GM12878 (cell line): ENCODE results near the gene CDYL. TPM values are rescaled to one million over a fixed set of nuclear protein-coding genes. Genes with fewer than 3 reads are reported as not detected.

Source experiments
- ATAC-seq: fragments of 200-7000 bp; cut with Tn5 transposase; 3 replicates; pipeline ENCODE4 v1.9.1; 2020; ENCODE audit warnings: mild to moderate bottlenecking, moderate library complexity
- BruUV-seq: library from RNA; stranded (reverse); fragments of 400-500 nt; replicated peaks from 2 replicates; lab custom pipeline; 2021; lab: Mats Ljungman, UMichigan
- CTCF ChIA-PET: fragments of 300-600 bp; sonication (Branson Sonifier 250); formaldehyde crosslinking; extraction: SDS; loops from one replicate; lab custom pipeline; 2021; ENCODE audit warnings: inconsistent platforms; lab: Yijun Ruan, JAX
- POLR2A ChIA-PET: fragments of 350-600 bp; formaldehyde crosslinking; extraction: SDS; loops from one replicate; lab custom pipeline; 2021; ENCODE audit warnings: inconsistent platforms; lab: Charles Lee
- RAD21 ChIA-PET: fragments of 300-600 bp; sonication (Branson Sonifier 250); formaldehyde crosslinking; loops from one replicate; lab custom pipeline; 2023; ENCODE audit warnings: antibody characterized with exemption; ENCODE audit not compliant: unreplicated experiment; lab: Charles Lee
- SMC1A ChIA-PET: fragments of 300-600 bp; sonication (Branson Sonifier 250); formaldehyde crosslinking; loops from one replicate; lab custom pipeline; 2023; ENCODE audit not compliant: unreplicated experiment, uncharacterized antibody; lab: Charles Lee
- DNase-seq: peaks from one replicate; pipeline ENCODE4 v3.0.0-alpha.2; 2011; ENCODE audit warnings: low read depth, low spot score
- FAIRE-seq: peaks from 3 replicates; lab custom pipeline; 2011; peaks lifted over from hg19 to GRCh38; lab: Jason Lieb, UNC
- H2AFZ ChIP-seq: 2 replicates; pipeline ENCODE4 v1.6.0; 2011; ENCODE audit warnings: low read depth, low read length, control low read depth; ENCODE audit not compliant: control insufficient read depth
- H3K27ac ChIP-seq: 2 replicates; pipeline ENCODE4 v1.5.1; 2011; ENCODE audit warnings: control low read depth; ENCODE audit not compliant: control insufficient read depth, insufficient read depth
- H3K27me3 ChIP-seq, 2 experiments: replicated peaks in 1 of 2; 2 replicates each; pipeline versions ENCODE4 v1.6.0 to v1.6.1; 2011; ENCODE audit warnings: low read length in 1 of 2; ENCODE audit not compliant: control insufficient read depth in 2 of 2, insufficient read depth in 2 of 2
- H3K36me3 ChIP-seq, 2 experiments: 2 replicates each; pipeline ENCODE4 v1.5.1; 2011; ENCODE audit warnings: low read length in 1 of 2; ENCODE audit not compliant: control insufficient read depth in 2 of 2, insufficient read depth in 2 of 2
- H3K4me1 ChIP-seq: 2 replicates; pipeline ENCODE4 v1.6.1; 2011; ENCODE audit warnings: mild to moderate bottlenecking, low read length, moderate library complexity, mixed read lengths; ENCODE audit not compliant: control insufficient read depth, insufficient read depth
- H3K4me2 ChIP-seq: 2 replicates; pipeline ENCODE4 v1.6.0; 2011; ENCODE audit warnings: control low read depth; ENCODE audit not compliant: control insufficient read depth, insufficient read depth
- H3K4me3 ChIP-seq: fragments of 200-600 bp; sonication (generic); 2 replicates; pipeline ENCODE4 v1.5.1; 2016
- H3K79me2 ChIP-seq: 2 replicates; pipeline ENCODE4 v1.6.0; 2011; ENCODE audit warnings: low read length; ENCODE audit not compliant: control insufficient read depth, insufficient read depth
- H3K9ac ChIP-seq: 2 replicates; pipeline ENCODE4 v1.8.0; 2011; ENCODE audit warnings: low read length, control low read depth, mixed read lengths; ENCODE audit not compliant: control insufficient read depth, insufficient read depth
- H3K9me3 ChIP-seq: replicated peaks from 3 replicates; pipeline ENCODE4 v1.5.1; 2011; ENCODE audit warnings: mild to moderate bottlenecking, low read length; ENCODE audit not compliant: control insufficient read depth, insufficient read depth
- H4K20me1 ChIP-seq: 2 replicates; pipeline ENCODE4 v1.6.0; 2011; ENCODE audit not compliant: control insufficient read depth, insufficient read depth
- TBL1XR1 ChIP-seq: IDR thresholded peaks from 2 replicates; pipeline ENCODE4 v1.6.1; 2012; ENCODE audit warnings: low read depth, low read length, improper control_type of control experiment
- ZBTB11 ChIP-seq: fragments of 450-650 bp; formaldehyde crosslinking; IDR thresholded peaks from 2 replicates; pipeline ENCODE4 v1.5.0; 2022; ENCODE audit warnings: mild to moderate bottlenecking, missing genetic modification characterization
- WGBS: methylation state at CpG from one replicate; pipeline ENCODE4 v1.1.6; 2016; ENCODE audit warnings: low lambda C conversion rate; ENCODE audit not compliant: insufficient replicate concordance, insufficient coverage; ENCODE audit errors: missing lambda C conversion rate; 5-methylcytosine and 5-hydroxymethylcytosine counted together
- in situ Hi-C: fragments of 300-500 bp; cut with MboI; formaldehyde crosslinking; loops from 9 replicates; pipeline ENCODE4 v1.14.3; 2018; ENCODE audit warnings: mixed read lengths
- intact Hi-C: fragments of 100-400 bp; cut with micrococcal nuclease; formaldehyde crosslinking; loops from one replicate; pipeline ENCODE4 v1.14.2; 2022; ENCODE audit not compliant: unreplicated experiment
- polyA plus RNA-seq, 11 experiments: library from polyadenylated mRNA; depleted of rRNA in 4 of 11; unstranded in 6 of 11; stranded (reverse) in 5 of 11; fragments of >200 nt; fragmentation: Nextera tagmentation in 4 of 11; fragmentation: Illumina TruSeq in 1 of 11; extraction: Ambion mirVana in 4 of 11; extraction: Trizol in 1 of 11; gene quantifications; 1 replicate in 1 of 11; 2 replicates in 10 of 11; pipeline versions ENCODE4 v1.2.1 to v1.2.3, GENCODE V29; 2011 to 2016; ENCODE audit warnings: inconsistent platforms in 2 of 11, missing spikeins in 2 of 11, low read depth in 1 of 11
- total RNA-seq, 4 experiments: library from RNA; depleted of rRNA in 3 of 4; stranded (reverse); fragments of >200 nt in 3 of 4; fragmentation: Illumina TruSeq in 1 of 4; extraction: Trizol in 1 of 4; gene quantifications; 2 replicates each; pipeline versions ENCODE4 v1.2.1 to v1.2.3, GENCODE V29; 2013 to 2021
- TF ChIP-seq, protein P1 (sequence below): fragments of 450-650 bp; IDR thresholded peaks from 2 replicates; pipeline ENCODE4 v1.6.1; 2017; ENCODE audit warnings: mild to moderate bottlenecking, moderate library complexity
- TF ChIP-seq, protein P2 (sequence below): fragments of 450-650 bp; conservative IDR thresholded peaks from 2 replicates; pipeline ENCODE4 v1.6.1; 2017; ENCODE audit warnings: mild to moderate bottlenecking, moderate library complexity

Gene CDYL
- total and polyA plus RNA-seq, 10 of the 15 experiments (the other 5 are each of a cell fraction or from before 2014, with no cell fraction given) = 9.3 to 61.2 (median 28.5) TPM

DNA sequence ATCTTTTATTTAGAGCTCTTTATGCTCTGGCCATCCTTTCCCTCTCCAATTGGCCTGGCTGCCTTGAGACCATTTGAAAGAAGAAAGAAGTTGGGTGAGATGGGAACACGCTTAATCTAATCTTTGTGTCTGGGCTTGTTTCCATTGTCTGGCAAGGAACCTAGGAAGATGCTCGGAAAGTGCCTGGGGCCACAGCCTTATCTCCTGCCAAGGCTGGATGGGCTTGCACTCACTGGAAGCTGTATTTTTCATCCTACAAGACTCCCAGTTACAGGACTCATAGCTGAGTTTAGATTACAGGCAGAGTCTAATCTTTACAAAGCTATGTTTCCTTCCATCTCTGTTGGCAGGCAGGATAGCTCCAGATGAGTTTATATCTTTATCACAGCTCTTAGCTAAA lies 33.1 kb upstream of the CDYL start (continued):
- TF ChIP-seq, protein P1, sequence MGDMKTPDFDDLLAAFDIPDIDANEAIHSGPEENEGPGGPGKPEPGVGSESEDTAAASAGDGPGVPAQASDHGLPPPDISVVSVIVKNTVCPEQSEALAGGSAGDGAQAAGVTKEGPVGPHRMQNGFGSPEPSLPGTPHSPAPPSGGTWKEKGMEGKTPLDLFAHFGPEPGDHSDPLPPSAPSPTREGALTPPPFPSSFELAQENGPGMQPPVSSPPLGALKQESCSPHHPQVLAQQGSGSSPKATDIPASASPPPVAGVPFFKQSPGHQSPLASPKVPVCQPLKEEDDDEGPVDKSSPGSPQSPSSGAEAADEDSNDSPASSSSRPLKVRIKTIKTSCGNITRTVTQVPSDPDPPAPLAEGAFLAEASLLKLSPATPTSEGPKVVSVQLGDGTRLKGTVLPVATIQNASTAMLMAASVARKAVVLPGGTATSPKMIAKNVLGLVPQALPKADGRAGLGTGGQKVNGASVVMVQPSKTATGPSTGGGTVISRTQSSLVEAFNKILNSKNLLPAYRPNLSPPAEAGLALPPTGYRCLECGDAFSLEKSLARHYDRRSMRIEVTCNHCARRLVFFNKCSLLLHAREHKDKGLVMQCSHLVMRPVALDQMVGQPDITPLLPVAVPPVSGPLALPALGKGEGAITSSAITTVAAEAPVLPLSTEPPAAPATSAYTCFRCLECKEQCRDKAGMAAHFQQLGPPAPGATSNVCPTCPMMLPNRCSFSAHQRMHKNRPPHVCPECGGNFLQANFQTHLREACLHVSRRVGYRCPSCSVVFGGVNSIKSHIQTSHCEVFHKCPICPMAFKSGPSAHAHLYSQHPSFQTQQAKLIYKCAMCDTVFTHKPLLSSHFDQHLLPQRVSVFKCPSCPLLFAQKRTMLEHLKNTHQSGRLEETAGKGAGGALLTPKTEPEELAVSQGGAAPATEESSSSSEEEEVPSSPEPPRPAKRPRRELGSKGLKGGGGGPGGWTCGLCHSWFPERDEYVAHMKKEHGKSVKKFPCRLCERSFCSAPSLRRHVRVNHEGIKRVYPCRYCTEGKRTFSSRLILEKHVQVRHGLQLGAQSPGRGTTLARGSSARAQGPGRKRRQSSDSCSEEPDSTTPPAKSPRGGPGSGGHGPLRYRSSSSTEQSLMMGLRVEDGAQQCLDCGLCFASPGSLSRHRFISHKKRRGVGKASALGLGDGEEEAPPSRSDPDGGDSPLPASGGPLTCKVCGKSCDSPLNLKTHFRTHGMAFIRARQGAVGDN = no peak

GRCh38 chr6:4743926-4744325 lies 32.3 kb upstream of the CDYL start:
- RAD21 ChIA-PET = interaction anchor here (0.6 kb wide), 1 partner anchor 30 kb away, joined by 3 read pairs; no protein-coding TSS in a partner anchor
- Histone ChIP-seq H3K9me3 (no peaks in the 10 kb centered on the region), H3K27me3 (peaks cover 0 to 4% of the 10 kb centered on the region in 2 experiments; a peak in 1 of 4 replicates), H3K36me3 (no peaks in the 10 kb centered on the region), H4K20me1 (no peaks in the 10 kb centered on the region), H2AFZ (no peak overlapping the region), H3K4me3 (no peak overlapping the region), H3K4me2 (no peak overlapping the region), H3K27ac (no peak overlapping the region), H3K79me2 (no peaks in the 10 kb centered on the region), H3K4me1 (no peaks in the 10 kb centered on the region), H3K9ac (no peak overlapping the region)
- TF ChIP-seq, protein P2, sequence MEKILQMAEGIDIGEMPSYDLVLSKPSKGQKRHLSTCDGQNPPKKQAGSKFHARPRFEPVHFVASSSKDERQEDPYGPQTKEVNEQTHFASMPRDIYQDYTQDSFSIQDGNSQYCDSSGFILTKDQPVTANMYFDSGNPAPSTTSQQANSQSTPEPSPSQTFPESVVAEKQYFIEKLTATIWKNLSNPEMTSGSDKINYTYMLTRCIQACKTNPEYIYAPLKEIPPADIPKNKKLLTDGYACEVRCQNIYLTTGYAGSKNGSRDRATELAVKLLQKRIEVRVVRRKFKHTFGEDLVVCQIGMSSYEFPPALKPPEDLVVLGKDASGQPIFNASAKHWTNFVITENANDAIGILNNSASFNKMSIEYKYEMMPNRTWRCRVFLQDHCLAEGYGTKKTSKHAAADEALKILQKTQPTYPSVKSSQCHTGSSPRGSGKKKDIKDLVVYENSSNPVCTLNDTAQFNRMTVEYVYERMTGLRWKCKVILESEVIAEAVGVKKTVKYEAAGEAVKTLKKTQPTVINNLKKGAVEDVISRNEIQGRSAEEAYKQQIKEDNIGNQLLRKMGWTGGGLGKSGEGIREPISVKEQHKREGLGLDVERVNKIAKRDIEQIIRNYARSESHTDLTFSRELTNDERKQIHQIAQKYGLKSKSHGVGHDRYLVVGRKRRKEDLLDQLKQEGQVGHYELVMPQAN = no peak
- TF ChIP-seq ZBTB11 (CRISPR knock-in tag) (no peak), TBL1XR1 (no peak)
- 48% methylated on average over 5 of the region's 5 CpGs for WGBS
- in situ Hi-C loops (no loop called here), intact Hi-C loops (no loop called here)
- POLR2A ChIA-PET = no interaction called here
- SMC1A ChIA-PET = interaction anchor here (1.3 kb wide), 1 partner anchor 55 kb away, joined by 3 read pairs; no protein-coding TSS in a partner anchor
- ATAC-seq (no peak), DNase-seq (no peak), FAIRE-seq (no peak)
- CTCF ChIA-PET = no interaction called here
- BruUV-seq = no TSS peak
